ENCODE data around the gene ROPN1.

DNA sequence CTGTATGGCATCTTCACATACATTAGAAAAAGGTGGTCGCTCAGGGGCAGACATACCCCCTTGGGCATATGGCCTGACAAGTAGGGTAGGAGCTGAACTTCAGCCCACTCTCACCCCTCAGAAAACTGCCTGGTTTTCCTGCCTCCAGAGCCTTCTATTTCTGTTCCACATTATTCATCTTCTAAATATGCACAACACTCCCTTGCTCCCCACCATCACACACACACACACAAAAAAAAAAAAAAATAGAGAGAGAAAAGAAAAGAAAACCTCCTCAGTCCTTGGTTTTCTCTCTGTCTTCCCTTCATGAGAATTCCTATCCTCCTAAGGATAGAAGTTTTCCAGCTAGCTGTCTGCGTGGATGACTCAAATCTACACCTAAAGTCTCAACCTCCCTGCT lies 5.6 kb upstream of the ROPN1 start:
- TF ChIP-seq FOXA1 (IDR thresholded peaks at IDR 0.05) (no peak), NFRKB (IDR thresholded peaks at IDR 0.05) (no peak), ELF4 (IDR thresholded peaks at IDR 0.05) (no peak), TARDBP (IDR thresholded peaks at IDR 0.05) (no peak), SP1 (IDR thresholded peaks at IDR 0.05) (no peak)
- TF ChIP-seq, protein P1, sequence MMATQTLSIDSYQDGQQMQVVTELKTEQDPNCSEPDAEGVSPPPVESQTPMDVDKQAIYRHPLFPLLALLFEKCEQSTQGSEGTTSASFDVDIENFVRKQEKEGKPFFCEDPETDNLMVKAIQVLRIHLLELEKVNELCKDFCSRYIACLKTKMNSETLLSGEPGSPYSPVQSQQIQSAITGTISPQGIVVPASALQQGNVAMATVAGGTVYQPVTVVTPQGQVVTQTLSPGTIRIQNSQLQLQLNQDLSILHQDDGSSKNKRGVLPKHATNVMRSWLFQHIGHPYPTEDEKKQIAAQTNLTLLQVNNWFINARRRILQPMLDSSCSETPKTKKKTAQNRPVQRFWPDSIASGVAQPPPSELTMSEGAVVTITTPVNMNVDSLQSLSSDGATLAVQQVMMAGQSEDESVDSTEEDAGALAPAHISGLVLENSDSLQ (IDR thresholded peaks at IDR 0.05): no peak

Measured in HEK293T (cell line).